HG02970 (cell line): Measurements from ENCODE around the gene FAM131A.

Experiments
- ATAC-seq: cut with Tn5 transposase; IDR thresholded peaks from one replicate; pipeline ENCODE4 v1.9.1; 2021; ENCODE audit warnings: mild to moderate bottlenecking, moderate library complexity, moderate number of reproducible peaks; ENCODE audit not compliant: unreplicated experiment, low FRiP score

The FAM131A gene

DNA sequence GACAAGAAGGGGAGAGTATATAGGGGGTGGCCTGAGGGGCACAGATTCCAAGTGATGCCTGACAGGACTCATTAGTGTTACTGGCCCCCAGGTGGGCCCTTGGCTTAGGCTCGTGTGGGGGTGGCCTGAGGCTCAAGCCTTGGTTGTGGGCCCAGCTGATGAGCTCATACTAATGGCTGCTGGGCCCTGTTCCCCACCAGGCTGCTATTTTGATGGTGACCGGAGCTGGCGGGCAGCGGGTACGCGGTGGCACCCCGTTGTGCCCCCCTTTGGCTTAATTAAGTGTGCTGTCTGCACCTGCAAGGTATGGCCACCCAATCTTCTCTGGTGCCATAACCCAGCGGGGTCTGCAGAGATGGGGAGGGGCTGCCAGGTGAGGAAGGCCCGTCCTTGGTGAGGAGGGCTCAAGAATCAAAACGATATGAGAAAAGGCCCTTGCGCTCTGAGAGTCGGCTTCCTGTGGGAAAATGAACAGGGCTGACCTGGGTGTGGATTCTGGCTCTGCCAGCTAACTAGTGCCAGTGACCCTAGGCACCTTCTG is 49.8 kb downstream of the FAM131A start:
- no peak for ATAC-seq

DNA sequence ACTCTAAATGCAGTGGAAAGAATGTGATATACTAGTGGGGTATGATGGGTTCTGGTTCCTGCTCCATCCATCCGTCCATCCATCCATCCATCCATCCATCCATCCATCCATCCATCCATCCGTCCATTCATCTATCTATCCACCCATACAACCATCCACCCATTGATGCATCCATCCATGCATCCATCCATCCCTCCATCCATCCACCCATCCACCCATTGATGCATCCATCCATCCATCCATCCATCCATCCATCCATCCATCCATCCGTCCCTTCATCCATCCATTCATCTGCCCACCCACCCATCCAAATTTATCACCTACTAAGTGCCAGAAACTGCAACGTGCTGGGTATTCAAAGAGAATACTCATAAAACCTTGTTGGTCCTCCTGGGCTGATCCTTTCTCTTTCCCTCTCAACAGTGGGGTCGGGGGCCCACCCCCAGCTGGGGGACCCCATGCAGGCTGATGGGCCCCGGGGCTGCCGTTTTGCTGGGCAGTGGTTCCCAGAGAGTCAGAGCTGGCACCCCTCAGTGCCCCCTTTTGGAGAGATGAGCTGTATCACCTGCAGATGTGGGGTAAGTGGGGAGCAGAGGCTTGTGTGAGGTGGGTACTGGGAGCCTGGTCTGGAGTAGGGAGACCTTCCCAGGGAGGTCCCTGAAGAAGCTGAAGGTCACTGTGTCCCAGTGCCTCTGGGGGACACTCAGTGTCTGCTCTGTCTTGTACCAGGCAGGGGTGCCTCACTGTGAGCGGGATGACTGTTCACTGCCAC is 51.0 kb downstream of the FAM131A start:
- no peak for ATAC-seq

DNA sequence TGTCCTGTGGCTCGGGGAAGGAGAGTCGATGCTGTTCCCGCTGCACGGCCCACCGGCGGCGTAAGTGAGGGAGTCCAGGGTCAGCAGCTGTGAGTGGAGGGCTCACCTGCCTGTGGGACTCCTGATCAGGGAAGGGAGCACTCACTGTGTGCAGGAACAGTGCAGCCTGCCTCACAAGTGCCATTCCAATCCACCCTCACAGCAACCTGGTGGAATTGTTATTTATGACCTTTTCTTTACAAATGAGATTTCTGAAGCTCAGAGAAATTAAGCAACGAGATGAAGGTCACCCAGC is 51.5 kb downstream of the FAM131A start:
- ATAC-seq = no peak

DNA sequence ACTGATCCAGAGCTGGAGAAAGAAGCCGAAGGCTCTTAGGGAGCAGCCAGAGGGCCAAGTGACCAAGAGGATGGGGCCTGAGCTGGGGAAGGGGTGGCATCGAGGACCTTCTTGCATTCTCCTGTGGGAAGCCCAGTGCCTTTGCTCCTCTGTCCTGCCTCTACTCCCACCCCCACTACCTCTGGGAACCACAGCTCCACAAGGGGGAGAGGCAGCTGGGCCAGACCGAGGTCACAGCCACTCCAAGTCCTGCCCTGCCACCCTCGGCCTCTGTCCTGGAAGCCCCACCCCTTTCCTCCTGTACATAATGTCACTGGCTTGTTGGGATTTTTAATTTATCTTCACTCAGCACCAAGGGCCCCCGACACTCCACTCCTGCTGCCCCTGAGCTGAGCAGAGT is 52.0 kb downstream of the FAM131A start:
- no peak for ATAC-seq

DNA sequence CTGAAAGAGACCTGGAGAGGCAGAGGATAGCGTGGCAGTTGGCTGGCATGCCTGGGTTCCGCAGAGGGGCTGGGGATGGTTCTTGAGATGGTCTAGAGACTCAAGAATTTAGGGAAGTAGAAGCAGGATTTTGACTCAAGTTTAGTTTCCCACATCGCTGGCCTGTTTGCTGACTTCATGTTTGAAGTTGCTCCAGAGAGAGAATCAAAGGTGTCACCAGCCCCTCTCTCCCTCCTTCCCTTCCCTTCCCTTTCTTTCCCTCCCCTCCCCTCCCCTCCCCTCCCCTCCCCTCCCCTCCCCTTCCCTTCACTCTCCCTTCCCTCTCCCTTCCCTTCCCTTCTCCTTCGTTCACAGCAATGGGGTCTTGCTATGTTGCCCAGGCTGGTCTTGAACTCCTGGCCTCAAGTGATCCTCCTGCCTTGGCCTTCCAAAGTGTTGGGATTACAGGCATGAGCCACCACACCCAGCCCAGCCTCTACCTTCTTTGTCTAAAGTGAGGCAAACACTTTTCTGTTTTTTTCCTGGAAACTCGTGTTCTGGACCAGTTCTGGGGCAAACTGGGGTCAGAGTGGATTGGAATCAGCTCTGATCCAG is 52.6 kb downstream of the FAM131A start:
- no peak for ATAC-seq

DNA sequence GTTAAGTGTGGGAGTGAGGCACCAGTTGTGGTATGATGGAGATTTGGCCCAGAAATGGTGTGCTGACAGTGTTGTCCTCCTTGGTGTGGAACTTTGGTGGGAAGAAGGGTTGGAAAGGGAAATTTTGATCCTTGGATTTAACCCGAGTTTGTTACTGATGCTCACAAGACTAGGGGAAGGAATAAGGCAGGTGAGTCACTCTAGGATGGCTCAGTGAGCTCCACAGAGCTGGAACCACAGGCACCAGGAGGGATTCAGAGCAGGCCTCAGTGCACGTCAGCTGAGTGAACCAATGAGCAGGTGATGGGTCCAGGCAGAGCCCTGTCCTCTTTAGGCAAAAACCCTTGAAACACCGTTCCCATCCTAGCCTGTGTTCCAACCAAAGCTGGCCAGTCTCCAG is 53.9 kb downstream of the FAM131A start:
- ATAC-seq = no peak

DNA sequence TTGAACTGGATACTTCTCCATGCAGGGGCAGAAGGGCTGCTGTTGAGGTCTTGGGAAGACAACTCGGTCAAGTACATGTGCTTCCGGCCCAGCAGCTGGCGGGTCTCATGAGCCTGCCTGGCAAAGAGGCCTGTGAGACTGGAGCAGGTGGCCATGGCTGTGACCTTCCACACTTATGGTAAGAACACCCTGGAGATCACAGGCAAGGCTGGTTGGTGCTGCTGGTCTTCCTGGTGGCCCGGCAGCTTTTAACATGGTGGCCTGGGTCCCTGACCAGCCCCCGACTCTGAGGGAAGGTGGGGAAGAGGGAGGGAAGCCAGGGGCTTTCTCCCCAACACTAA is 57.9 kb downstream of the FAM131A start:
- ATAC-seq = no peak
